HG03342 (cell line): ENCODE results near the gene CNOT1.
"Not testable (repeated sequence)": the region's sequence is repeated elsewhere in the genome, so short reads cannot be mapped to it uniquely, and the experiment has no call there.

Experiments used
- ATAC-seq: cut with Tn5 transposase; IDR thresholded peaks from one replicate; pipeline ENCODE4 v1.9.1; 2021; ENCODE audit warnings: mild to moderate bottlenecking, moderate library complexity; ENCODE audit not compliant: unreplicated experiment

The CNOT1 gene

GRCh38 chr16:58638148-58639036 is 8.8 kb upstream of the CNOT1 start:
- ATAC-seq, result no peak

DNA sequence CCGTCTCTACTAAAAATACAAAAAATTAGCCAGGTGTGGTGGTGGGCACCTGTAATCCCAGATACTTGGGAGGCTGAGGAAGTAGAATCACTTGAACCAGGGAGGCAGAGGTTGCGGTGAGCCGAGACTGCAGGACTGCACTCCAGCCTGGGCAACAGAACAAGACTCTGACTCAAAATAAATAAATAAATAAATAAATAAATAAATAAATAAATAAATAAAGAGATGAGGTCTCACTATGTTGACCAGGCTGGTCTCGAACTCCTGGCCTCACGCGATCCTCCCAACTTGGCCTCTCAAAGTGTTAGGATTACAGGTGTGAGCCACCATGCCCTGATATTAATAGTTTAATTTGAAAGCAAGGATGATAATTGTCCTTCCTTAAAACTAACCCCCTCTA is 7.4 kb upstream of the CNOT1 start:
- ATAC-seq, result not testable (repeated sequence)

- no peak for ATAC-seq
Observed at GRCh38 chr16:58636466-58636865, 6.8 kb upstream of the CNOT1 start.

DNA sequence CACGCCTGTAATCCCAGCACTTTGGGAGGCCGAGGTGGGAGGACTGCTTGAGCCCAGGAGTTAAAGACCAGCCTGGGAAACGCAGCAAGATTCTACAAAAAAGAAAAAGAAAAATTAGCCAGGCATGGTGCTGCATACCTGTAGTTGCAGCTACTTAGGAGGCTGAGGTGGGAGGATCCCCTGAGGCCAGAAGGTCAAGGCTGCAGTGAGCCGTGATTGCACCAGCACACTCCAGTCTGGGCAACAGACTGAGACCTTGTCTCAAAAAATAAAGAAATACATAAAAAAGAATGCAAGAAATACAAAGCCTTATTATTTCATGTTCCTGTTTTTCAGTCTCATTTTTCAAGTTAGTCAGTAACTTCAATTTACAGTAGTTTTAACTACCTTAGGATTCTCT is 5.9 kb upstream of the CNOT1 start:
- no peak for ATAC-seq

DNA sequence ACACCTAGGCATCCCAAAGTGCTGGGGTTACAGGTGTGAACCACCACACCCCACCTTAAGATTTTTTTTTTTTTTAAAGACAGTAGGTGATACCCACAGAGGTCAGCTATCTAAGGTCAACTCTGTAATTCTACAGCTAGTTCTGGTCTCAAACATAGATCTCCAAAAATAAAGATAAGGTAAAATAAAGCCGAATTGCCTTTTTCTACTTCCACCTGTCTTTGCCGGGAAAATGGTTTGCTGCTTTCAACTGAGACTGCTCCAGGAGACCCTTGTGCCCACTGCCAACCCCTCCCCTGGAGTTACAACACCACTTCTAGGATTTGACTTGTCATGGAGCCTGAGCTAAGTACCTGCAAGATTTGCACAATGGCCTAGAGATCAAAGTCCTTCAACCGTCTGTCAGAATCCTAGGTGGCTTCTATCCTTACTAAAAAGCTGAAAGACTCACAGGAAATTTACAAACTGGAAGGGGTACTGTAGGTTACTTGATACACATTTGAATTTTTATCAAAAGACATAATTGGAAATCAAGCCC is 4.7 kb upstream of the CNOT1 start:
- no peak for ATAC-seq

GRCh38 chr16:58628845-58629732 is 537 bp downstream of the CNOT1 start:
- no peak for ATAC-seq

GRCh38 chr16:58624209-58624608 is 5.4 kb downstream of the CNOT1 start:
- no peak for ATAC-seq

DNA sequence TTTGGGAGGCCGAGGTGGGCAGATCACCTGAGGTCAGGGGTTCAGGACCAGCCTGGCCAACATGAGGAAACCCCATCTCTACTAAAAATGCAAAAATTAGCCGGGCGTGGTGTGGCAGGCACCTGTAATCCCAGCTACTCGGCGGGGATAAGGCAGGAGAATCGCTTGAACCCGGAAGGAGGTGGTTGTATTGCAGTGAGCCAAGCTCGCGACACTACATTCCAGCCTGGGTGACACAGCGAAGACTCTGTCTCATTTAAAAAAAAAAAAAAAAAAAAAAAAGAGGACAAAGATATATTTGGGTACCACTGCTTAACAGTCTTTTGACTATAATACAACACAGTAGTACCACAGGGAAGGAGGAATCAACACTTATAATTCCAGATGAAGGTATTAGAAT is 9.2 kb downstream of the CNOT1 start:
- no peak for ATAC-seq

DNA sequence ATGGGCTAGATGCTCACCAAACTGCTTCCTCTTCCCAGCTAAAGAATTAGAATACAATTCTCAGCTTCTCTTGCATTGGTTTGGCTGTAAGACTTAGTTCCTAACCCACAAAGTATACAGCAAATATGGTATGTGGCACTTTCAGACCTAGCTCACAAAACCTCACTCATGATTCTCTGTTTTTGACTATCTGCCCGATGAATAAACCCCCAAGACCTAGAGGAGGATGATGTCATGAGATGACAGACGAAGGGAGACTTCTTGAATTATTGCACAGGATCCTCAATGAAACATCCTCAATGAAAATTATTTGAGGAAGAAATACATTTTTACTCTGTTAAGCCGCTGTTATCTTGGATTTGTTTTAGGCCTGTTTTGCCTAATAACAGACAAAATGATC is 14.3 kb downstream of the CNOT1 start:
- no peak for ATAC-seq

- no peak for ATAC-seq
Observed at GRCh38 chr16:58614860-58615259, 14.8 kb downstream of the CNOT1 start.

DNA sequence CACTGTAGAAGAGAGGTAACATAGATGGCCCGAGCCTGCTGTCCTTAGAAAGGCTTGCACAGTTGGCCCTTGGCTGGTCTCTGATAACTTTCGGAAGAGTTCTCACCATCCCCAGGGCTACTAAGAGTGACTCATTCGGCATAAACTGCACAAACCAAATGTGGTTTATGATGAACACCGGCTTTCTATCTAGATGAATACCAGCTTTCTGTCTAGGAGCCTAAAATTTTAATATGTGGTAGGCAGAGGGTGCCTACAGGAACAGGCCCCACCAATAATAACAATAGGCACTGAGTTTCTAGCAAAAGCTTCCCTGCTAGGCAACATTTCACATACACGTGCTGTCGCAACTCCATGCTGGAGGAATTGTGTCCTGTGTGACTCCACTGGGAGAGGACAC is 15.4 kb downstream of the CNOT1 start:
- ATAC-seq, result no peak

- ATAC-seq, result not testable (repeated sequence)
Observed at GRCh38 chr16:58612965-58613364, 16.7 kb downstream of the CNOT1 start.

- no peak for ATAC-seq
Observed at GRCh38 chr16:58608601-58609136, 21.0 kb downstream of the CNOT1 start.

- no peak for ATAC-seq
Observed at GRCh38 chr16:58605562-58605961, 24.1 kb downstream of the CNOT1 start.

DNA sequence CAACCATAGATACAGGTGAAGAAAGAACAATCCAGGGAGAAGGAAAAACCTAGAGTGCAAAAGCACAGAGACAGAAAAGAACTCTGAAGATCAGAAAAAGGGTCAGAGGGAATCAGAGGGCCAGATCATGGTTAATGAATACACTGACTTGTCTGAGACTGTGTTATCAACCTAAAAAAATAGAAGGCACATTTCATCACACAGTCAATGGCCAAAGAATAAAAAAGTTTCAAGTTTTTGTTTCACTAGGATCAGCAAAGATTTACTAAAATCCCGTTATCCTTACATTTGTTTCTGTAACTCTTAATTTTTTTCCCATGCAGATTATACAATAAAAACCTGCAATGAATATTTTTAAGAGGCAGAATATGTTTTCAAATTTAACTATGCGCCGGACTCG is 38.5 kb downstream of the CNOT1 start:
- no peak for ATAC-seq

DNA sequence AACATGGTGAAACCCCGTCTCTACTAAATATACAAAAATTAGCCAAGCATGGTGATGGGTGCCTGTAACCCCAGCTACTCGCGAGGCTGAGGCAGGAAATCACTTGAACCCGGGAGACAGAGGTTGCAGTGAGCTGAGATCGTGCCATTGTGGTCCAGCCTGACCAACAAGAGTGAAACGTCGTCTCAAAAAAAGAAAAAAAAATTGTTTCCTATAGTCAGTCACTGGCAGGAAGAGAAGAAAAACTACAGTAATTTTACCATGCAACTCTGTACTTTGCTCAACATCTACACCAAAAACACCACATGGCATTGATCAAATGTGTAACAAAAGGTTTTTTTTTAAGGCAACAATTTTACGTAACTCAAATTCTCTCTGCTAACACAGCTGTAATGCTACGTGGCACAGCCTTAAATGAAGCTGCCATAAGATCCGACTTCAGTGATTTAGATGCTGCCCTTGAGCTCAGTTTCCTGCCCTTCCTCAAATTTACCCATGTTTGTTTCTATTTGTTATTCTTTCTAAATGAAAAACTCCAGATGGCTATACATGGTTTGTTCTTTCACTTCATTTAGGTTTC is 40.2 kb downstream of the CNOT1 start:
- no peak for ATAC-seq

- no peak for ATAC-seq
Observed at GRCh38 chr16:58588406-58588805, 41.2 kb downstream of the CNOT1 start.

DNA sequence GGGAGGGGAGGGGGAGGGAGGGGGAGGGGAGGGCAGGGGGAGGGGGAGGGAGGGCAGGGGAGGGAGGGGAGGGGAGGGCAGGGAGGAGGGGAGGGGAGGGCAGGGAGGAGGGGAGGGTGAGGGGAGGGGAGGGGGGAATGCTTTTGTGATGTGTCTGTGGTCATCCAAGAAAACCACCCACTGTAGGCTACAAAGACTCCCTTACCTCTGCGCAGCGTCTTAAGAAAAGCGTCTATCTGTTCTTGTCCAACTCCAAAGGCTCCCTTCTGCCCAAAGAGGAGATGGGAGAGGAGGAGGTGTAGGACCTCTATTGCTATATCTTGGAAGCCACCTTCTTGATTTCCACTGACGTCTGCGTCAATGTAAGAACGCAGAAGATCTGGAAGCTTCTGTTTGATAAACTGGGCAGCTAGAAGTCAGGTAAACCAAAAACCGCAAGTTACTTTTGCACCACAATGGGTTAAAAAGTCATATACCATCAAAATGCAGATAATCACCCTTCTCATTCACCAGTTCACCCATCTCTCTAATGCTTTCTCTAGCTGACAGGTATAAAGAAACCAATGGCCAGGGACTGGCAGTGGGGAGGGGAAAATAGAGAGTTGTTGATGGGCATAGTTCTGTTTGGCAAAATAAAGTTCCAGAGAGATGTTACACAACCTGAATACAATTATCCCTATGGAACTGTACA is 43.1 kb downstream of the CNOT1 start:
- ATAC-seq, result no peak

DNA sequence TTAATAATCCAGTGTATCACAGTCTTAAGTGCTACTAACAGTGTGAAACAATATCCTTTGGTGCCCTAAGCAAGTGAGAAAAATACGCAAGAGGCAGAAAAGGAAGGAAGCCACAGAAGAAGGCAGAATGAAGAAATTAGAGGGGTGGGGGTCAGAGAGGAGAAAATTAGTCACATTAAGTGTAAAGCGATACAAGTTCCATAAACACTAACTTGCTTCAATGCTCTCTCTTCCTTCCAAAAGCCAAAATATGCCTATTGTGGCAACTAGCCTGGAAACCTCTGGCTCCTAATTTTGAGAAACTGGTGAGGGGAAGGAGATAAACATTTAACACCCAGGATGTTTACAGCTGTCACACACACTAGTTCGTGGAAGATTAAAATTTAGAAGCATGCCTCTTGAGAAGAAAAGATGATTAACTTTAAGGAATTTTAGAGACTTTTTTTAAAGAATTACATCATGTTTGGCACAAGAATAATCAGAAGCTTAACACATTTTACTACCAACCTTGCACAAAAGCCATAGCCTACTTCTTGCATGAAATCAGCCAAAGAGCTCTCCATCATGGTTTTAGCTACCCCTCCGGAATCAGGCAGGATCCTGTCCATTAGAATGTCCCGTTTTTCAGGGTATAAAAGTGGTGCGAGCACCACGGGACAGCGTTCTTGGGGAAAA is 44.7 kb downstream of the CNOT1 start:
- no peak for ATAC-seq
